Activated CD4-positive, alpha-beta T cell treated with anti-CD3 and anti-CD28 coated beads, Interleukin-2, amount 50 U/mL, for 1 hour (primary cell): Measurements from ENCODE around the gene TCHHL1.
"Not testable (repeated sequence)": the region's sequence is repeated elsewhere in the genome, so short reads cannot be mapped to it uniquely, and the experiment has no call there.

Experiments
- DNase-seq: peaks from one replicate; pipeline ENCODE4 v3.0.0-alpha.2; 2020

TCHHL1 gene

DNA sequence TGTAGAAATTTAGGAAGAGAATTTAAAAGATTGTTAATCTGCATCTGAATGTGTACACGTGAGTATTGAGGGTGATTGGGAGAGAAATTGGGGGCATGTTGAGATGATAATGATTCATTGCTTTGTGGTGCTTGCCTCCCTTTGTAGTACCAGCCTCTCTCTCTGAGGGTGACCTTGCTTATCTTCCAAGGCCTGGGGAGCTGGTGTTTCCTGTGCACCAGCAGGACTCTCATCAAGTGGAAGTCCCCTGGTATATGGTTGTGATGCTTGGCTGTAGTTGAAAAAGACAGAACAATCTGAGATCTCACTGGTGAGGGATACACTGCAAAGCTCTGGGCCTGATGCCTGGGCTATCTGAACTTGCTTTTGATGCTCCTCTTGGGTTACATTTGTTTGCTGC, 4.0 kb downstream of the TCHHL1 start:
- no peak for DNase-seq

DNA sequence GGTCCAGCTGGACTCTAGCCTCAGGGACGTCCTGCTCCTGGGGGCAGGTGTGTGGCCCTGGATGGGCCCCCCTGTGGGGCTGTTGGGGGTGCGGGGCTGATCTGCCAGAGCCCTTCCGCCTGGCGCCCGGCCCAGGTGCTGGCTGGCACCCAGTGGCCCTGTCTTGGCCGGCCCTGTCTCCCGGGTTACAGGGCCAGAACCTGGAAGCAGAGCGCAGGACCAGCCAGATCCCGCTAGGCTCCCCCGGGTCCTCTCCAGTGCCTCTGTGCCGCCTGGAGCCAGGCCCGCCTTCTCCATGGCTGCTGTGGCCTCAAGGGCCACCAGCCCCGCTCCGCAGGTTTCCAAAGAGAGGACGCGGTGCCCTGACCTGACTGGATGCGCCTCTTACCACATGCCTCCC, 7.8 kb downstream of the TCHHL1 start:
- DNase-seq = not testable (repeated sequence)

DNA sequence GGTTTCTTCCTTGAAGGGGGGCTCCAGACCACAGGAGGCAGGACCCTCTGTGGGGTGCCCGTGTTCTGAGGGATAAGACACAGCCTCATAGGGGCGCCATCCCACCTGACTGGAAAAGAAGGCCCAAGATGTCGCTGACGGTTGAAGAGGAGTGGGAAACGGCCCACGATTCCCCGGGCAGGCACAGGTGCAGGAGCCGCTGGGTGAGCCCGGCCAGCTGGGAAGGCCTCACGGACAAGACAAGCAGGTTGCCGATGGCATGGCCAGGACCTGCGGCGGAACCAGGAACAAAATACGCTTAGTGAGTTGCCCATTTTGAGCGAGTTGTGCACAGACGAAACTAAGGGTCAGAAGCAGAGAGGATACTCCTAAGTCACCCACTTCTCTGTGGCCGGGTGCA, 8.4 kb downstream of the TCHHL1 start:
- not testable (repeated sequence) for DNase-seq

DNA sequence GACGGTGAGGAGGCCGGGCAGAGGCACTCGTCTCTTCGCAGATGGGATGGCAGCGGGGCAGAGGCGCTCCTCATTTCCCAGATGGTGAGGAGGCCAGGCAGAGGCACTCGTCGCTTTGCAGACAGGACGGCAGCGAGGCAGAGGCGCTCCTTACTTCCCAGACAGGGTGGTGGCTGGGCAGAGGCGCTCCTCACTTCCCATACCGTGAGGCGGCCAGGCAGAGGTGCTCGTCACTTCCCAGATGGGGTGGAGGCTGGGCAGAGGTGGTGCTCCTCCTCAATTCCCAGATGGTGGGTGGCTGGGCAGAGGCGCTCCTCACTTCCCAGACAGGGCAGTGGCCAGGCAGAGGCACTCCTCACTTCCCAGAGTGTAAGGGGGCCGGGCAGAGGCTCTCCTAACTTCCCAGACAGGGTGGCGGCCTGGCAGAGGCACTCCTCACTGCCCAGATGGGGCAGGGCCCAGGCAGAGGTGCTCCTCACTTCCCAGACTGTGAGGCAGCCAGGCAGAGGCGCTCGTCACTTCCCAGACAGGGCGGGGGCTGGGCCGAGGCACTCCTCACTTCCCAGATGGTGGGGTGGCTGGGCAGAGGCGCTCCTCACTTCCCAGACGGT, 9.9 kb downstream of the TCHHL1 start:
- no peak for DNase-seq

DNA sequence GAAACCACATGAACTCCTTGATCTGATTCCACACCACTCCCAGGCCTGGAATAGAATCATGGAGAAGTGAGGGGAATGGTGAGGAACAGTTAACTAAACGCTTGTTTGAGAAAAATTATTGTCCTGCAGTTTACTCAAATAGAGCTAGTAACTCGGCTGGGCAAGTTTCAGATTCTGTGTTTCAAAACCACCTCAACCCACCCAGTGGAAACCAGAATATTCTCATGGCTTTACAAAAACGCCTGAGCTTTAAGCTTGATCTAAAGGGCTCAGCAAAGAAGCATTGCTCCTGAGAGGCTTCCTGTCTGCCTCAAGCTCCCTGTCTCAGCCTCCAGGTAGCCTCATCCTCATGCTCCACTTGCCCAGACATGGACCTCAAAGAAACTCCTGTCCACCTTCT, 16.6 kb downstream of the TCHHL1 start:
- DNase-seq = no peak

DNA sequence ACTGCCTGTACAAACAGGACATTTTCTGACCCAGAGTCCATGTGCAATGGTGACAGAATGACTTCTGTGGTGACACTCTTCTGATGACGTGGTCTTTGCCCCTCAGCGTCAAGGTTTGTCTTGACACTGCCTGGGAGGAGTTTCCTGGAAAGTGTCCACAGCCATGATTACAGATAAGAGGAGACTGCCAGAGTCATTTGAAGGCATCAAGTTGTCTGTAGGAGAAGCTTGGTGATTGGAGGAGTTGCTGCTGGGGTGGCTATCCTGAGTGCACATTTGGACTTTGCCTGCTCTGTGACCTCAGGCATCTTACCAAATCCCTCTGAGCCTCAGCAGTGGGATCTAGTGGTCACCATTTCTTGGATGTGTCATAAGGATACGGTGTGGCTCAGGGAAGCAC, 17.7 kb downstream of the TCHHL1 start:
- DNase-seq = no peak

DNA sequence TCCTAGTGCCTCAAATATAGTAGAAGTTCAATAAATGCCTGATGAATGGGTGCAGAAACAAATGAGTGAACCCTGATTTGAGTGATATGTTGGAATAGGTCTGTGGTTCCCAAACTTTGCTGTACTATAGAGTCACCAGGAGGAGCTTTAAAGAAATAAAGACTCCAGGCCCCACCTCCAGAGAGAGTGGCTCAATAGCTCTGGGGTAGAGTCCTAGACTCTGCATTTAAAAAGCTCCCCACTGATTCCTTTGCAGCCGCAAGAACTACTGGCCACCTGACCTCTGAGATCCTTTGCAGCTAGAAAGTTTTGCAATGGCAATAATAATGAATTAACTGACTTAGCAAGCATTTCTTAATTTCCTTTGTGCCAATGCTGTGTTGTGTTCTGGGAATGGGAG, 20.9 kb downstream of the TCHHL1 start:
- DNase-seq = no peak

DNA sequence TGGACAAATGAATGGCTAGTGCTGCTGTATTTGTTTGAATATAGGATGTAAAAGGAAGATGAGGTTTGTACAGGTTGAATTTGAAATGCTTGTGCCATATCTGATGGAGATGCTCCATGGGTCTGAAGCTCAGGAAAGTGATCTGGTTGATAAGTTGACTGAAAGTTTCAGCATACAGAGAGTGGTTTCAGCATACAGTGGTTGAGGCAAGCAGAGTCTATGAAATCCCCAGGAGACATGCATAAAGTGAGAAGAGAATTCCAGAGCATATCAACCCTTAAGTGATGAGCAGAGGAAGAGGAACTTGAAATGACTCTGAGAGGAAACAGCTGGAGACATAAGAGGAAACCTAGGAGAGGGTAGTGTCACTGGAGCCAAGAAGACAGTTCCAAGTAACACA, 21.7 kb downstream of the TCHHL1 start:
- DNase-seq = no peak

DNA sequence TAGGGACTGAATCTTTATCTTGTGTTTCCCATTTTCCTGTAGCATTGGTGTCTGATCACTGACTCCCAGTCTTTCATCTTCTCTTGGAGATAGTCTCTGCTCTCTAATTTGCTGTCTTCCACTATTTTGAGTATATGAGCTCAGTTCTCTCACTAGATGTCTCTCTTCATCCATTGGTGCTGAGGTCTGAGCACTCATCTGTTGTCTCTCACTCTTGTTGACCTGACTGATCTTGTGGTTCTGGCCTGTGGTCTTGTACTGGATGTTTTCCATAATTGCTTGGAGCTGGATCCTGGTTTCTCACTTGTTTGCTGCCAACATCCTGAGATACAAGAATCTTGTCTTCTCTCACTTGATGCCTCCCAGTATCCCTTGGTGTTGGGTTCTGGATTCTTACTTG, 26.9 kb downstream of the TCHHL1 start:
- DNase-seq = no peak

DNA sequence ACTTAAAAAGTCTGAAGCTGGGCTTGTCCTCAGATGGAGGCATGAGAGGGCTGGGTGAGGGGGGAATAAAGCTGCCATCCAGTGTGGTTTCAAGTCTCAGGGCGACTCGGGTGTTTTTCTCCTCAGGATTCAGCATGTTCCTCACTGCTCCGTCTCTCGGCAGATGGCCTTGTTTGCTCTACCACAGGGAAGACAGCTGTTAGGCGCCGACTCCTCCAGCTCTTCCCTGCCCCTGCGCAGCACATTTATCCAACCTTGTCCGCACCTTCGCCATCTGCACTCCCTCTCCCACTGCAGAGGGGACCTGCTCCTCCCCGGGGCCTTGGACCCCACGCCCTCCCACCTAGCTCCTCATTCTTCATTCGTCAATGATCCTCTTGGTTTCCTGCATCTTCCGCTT, 35.5 kb downstream of the TCHHL1 start:
- DNase-seq = no peak

DNA sequence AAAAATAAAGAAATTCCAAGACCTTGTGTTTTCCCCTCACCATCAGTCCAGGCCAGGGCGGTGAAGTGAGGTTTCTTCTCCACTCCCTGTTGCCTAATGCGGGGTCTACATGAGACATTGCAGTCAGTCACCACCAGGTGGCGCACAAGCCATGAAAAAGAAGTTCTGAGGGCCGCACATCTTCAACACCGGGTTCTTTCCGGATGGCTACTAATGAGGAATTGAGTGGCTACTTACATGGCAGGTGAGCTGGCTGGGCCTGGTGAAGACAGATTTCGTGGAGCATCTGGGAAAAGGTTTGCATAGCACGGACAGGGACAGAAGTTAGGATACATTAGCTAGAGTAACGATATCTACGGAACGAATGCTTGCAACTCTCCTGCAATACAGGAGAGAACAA, 36.3 kb downstream of the TCHHL1 start:
- peak; percentile 85 for DNase-seq

DNA sequence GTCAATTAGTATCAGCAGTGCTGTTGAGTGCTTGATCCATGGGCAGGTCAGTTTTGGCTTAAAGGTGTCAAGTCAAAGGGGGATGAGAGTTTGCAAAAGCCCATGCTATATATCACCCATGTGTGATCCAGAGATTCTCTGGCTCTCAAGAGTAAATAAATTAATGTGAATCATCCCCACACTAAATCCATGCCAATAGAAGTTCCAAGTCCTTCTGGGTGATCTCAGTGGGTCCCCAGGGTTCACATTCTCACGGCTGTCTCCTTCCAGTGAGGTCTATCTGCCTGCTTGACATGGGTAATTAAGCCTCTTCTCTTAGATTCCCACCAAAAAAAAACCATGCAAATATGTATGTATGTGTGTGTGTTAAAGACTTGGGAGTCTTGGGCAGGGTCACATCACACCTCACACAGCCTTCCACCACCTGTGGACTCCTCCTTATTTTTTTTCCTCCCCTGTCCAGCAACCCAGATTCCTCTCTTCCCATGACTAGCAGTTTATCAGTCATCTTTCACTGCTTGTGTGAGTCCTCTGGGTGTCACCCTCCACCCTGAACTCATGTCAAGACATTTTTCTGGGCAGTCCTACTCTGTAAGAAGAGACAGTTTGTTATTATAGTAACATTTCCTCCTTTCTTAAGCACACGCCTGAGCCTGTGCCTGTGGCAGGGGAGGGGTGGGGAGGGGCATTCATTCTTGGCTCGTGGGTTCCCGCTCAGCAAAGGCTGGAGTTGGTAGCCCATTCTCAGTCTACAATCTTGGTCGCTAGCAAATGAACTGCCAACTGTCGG, 37.8 kb downstream of the TCHHL1 start:
- no peak for DNase-seq

DNA sequence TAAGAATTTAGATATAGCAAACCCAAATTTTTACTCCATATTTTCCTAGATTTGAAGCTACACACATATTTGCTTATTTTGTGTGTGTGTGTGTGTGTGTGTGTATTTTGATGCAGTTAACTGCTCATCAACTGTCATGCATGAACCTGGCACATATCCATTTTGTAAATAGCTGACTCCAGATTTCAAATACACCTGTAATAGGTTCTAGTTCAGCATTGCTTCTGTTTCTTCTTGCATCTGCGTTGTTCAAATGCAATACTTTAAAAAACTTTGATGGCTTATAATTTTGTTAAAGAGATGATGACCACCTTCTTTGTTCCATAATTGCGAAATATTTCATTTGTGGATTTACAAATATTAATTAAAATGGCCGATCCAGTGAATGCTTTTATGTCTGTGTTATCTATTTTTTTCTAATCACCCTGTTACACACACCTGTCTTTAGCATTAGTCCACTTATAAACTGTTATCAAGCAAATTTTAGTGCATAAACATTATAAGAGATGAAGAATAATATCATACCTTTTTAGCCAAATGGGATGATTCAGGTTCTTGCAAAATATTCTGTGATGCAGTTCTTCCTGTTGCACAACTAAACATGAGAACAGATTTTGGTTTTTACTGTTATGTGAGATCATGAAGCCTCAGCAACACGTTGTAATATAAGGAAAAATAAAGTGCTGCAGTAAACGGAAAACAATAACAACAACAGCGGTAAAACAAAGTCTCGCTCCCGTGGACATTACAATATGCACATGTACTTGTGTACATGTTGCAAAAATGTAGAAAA, 39.4 kb downstream of the TCHHL1 start:
- no peak for DNase-seq

DNA sequence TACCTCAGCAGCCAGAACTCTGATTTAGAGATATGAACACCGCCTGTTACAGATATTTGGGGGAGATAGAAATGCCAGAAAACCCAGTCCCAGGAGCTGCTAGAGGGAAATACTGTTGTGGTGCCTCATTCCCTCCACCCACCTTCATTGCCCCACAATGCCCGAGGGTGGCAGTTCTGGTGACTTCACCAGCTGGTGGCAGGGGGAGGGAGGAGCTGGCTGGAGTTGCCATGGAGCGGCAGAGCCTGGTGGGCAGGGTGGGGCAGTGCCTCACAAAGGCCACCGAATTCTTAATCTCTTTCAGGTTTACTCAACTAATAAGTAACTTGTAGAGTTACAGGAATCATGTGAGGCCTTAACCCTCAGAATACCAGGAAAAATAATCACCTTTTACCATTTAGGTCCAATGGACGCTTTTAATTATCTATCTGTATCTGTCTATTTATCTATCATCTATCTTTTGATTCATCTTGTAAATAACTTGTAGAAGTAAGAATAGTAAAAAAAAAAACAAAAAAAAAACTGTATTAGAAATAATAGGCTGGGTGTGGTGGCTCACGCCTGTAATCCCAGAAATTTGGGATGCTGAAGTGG, 40.4 kb downstream of the TCHHL1 start:
- peak; percentile 66 for DNase-seq

DNA sequence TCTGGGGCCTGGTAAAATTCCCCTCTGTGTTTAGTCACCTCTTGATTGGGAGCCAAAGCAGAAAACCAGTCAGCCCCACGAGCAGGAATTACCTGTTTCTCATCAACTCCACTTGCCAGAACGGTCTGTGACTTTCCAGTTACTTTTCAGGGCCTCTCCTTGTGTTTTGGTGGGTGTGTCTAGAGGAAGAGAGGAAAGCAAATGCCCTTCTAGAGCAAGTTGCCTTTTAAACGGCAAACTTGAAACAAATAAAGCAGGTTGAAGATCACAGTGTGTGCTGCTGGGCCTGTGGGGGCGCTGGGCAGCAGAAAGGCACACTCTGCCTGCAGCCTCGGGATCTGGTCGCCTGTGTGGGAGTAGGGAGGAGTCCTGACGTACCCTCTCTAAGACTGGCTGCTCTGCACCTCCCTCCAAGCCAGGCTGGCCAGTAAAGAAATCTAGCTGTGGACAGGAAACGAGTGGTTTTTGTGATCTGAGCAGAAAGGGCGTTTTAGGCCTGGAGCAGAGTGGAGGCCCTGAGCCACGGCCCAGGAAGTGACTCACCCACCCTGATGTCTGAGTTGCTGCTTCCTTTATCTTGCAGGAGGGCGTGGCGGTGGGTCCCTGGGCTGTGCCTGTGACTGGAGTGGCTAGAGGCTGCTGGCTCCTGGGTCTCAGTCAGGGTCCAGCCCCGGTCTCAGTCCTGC, 41.0 kb downstream of the TCHHL1 start:
- peak; percentile 83 for DNase-seq

DNA sequence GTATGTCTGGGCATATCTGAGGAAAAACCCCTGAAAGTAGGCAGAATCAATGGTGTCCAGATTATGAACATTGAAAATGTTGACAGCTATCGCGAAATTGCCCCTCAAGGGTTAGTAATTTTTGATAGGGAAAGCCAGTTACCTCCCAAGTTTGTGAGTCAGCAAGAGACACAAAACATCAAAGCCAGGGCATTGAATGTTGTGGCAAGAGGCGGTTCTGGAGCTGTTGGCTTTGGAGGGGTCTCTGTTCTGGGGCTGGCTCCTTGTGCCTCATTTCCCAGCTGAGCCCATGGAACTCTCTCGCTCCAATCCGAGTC, 41.5 kb downstream of the TCHHL1 start:
- peak; percentile 18 for DNase-seq

DNA sequence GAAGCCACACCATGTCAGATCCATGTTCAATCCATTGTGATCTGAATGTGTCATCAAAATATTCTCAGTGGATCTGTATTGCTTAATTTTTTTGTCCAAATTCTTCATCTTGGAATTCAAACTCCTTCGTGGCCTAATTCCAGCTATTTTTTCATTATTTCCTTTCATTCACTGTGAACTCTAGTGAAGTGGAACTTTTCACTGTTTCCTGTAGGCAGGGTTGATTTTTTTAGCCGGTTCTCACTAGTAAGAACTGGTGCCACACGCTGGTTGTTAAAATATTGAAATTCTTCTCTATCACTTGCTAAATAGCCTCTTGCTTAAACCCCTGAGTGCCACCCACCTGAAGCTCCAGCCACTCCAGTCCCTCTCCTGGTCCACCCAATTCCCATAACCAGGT, 44.5 kb downstream of the TCHHL1 start:
- no peak for DNase-seq

DNA sequence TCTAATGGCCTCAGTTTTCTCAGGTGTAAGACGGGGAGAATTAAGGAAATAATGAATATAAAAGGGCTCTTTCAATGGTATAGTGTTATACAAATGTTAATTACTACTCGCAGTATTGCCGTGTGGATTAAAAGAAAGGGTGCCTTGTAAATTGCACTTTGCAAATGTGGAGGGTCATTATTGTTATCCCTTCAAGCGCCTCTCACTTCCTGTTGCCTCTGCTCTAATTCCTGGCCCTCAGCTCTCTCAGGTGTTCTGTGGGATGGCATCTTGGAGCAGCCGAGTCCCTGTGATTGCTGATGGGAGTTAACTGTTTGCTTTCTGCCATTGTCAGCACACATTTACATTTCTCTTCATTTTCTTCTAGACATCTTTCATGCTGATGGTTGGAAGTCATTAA, 45.0 kb downstream of the TCHHL1 start:
- no peak for DNase-seq

DNA sequence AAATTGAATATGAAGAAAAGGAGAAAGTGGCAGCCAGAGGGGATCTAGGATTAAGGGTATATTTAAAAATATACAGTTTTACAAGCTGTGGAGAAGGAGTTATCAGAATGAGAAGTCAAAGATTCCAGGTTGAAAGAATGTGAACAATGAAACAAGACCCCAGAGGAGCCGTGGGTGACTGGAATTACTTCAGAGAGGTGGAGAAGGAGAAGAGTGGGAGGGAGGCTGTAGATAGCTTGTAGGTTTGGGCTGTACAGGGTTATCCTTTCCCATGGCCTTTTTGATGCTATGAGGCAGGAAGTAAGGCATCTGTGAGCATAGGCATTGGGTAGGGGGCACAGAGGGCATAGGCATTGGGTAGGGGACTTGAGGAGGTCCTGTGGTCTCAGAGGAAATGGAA, 46.8 kb downstream of the TCHHL1 start:
- no peak for DNase-seq

DNA sequence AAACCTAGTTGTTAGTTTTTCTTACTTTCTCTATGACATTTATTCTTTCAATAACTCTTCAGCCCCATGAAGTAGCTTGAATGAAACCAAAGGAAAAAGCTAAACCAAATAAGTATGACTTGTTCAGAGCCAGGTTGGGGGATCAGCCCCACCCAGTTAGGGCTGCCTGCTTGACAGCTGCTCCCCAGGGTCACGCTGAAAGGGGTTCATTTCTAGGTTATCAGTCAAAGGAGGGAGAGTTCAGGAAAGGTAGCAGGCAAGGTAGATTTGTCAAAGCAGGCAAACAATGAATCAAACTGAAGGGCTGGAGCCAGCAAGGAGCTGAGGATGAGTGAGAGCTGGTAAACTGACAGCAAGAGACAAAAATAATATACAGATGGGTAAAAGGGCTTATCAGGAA, 49.0 kb downstream of the TCHHL1 start:
- DNase-seq = no peak

DNA sequence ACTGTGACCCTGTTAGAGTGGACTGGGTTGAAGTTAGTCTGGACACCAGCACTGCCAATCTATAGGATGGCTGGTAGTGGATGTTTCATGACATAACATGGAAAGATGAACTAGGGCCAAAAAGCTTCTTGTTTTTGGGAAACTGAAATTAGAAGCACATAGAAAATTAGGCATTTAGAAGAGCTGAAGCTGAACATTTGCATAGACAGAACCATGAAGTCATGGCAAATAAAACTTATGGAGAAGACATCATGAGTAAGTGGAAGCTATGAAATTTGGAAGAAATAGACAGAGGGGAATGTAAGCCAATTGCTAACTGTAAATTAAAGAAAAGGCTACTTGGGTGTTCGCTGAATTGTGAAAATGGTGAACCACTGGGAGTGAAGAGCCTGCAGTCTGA, 49.4 kb downstream of the TCHHL1 start:
- no peak for DNase-seq

DNA sequence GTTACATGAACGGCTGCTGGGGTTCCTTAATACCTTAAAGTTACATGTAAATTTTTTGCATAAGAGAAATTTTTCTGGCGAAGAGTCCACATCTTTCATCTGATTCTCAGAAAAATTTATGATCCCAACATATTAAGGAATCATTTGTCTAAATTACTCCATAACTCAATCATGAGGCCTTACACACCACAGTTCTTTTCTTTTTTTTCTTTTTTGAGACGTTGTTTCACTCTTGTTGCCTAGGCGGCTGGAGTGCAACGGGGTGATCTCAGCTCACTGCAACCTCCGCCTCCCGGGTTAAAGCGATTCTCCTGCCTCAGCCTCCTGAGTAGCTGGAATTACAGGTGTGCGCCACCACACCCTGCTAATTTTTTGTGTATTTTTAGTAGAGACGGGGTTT, 50.0 kb downstream of the TCHHL1 start:
- no peak for DNase-seq
